Activated CD8-positive, alpha-beta memory T cell treated with anti-CD3 and anti-CD28 coated beads, Interleukin-2, amount 50 U/mL, for 48 hours (primary cell): ENCODE measurements around the gene FCF1.
A peak's percentile ranks its signal among the peaks of the same experiment; 100 is the strongest.

Experiments
- DNase-seq: peaks from one replicate; pipeline ENCODE4 v3.0.0-alpha.2; 2020

FCF1 gene, protein sequence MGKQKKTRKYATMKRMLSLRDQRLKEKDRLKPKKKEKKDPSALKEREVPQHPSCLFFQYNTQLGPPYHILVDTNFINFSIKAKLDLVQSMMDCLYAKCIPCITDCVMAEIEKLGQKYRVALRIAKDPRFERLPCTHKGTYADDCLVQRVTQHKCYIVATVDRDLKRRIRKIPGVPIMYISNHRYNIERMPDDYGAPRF

DNA sequence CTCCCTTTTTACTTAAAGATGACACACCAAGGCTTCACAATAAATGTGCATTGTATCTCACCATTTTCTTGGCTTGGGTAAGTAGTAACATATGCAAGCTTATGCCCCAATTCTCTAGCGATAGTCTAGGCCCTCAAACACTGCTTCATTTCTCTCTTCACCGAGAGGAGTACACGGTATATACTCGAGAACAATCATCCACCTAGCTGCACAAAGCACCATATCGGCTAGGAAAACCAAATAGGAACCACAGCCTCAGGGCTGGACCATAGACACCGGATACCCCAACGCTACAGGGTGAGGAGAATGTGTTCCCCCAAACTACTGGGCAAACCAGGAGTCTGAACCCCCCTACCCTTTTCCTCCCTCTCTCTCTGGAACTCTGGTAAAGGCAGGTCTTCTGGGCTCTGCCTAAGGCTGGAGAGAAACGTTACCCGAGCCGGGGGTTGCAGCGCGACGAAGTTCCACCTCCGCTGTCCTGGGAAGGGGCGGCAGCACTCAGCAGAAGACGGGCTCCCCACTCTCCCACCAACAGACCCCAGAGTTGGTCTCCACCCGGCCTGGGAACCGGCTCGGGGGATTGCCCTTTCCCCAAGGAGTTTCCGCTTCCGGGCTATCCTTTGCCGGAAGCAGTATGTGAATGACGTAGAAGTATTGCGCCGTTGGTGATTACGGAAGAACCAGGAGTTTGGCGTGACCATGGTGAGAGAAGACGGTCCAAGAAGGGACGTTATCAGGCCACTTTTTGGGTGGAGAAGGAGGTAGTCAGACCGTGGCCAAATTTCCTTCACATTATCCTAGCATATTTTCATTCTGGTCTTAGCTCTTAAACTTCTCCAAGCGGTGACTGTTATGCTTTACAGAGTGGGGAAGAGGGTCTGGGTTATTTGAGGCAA lies at the start of gene FCF1, which contains the start of gene AREL1:
Gene FCF1, plus strand, starts transcription at position 646 of the 896 bp plus-strand sequence. Its CDS starts 54 bp downstream, at position 700.
Gene AREL1, minus strand, starts transcription at position 582 of the 896 bp plus-strand sequence. CDS start 27,465 bp downstream, outside the sequence.
- DNase-seq, result peak; percentile 86

DNA sequence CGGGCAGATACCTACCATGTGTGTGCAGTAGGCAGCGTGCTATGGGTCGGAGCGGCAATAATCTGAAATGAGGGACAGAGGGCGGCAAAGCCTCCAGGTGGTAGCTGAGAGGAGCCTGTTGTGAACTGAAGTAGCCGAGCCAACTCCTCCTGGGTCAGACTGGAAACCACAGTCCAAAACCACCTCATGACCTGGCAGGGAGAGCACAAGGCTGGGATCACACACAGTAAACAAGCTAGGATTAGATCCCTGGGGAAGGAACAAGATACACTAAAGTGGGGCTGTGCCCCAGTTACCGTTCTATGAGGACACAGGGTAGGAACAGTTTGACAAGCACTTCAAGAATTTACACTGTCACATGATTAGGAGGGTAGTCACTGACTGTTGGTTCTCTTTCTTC lies 49.1 kb upstream of the FCF1 start:
- no peak for DNase-seq

DNA sequence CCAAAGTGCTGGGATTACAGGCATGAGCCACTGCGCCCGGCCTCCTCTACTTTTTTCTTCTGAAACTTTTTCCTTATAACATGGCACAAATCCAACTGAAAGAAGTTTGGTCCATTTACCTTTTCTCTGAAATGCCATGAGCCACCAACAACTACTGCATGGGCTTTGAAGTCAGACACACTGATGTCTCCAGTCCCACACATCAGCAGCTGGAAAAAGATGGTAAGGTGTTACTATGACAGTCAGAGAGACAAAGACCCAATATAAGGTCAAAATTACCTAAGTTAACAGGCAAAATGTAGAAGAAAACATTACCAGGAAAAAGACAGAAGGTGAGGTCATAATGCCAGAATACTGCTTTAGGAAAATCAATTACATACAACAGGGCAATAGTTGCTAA lies 48.2 kb upstream of the FCF1 start:
- no peak for DNase-seq

DNA sequence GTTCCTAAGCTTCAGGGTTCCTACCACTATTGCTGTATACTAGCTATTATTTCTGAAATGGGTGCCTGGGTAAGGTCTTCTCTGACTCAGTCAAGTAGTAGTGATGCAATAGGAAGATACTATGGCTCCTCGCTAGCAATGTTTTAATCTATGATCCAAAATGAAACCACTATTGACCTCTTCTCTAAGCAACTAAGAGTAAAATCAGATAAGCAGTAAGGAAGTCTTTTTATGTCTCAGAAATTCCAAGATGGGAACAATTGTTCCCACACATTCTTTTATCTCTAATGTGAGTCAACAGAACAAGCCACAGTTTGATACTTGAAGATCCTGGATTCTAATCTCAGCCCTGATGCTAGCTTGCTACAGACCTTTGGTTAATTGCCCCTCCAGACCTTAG lies 45.2 kb upstream of the FCF1 start:
- no peak for DNase-seq

DNA sequence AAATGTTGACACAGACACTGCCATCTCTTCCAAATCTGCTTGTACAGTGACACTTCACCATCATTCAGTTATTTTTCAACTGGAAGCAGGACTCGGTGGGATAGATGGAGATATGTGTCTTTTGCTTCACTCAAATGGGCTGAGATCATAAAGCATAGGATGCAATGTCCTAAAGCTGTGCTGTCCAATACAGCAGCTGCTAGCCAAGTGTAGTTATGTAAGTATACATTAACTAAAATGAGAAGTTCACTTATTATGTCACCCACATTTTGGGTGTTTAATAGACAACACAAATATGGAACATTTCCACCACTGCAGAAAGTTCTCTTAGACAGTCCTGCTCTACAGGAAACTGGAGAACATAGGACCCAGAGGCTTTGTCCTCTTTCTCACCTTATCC lies 43.7 kb upstream of the FCF1 start:
- no peak for DNase-seq

DNA sequence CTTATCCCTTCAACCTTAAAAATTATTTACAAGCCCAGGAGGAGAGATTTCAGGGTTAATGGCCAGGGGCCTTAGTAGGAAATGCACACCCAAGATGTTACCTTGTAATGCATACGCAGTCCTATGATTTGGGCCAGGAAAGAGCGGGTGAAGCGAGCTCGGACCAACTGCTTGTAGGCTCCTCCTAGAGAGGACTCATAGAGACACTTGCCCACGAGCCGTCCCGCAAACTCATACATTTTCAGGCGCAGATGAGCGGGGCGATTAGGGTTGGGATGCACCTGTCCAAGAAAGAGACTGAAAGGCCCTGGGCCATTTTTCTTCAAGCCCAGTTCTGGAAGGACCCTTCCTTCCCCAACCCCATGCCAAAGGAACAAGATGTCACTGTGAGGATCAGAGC lies 43.1 kb upstream of the FCF1 start:
- no peak for DNase-seq

DNA sequence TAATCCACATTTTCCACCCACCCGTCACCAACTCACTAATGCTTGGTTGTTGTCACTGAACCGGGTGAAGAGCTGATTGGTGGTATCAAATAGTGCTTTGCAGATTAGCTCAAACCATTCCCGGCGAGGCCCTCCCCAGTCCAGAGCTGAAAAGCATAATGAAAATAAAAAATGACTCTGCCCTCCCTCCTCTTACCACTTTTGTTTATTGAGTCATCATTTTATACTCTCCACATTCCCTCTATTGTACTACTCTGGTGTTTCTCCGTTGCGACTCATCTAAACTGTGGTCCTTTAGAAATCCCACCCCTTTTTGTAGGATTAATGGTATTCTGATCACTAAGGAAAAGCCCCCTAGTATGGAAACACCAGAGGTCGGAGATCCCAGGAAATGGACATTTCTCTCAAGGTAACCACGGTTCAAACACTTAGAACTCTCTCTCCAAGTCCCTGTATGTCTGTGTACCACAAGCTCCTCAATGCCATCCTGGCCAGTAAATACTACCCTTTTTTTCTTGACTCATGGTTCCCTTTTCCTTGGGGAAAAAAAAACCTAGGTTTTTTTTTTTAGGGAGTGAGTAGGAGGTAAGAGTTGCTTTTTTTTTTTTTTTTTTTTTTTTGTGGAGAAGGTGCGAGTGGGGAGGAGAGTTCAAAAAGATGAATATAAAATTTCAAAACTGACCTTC lies 42.1 kb upstream of the FCF1 start:
- no peak for DNase-seq

DNA sequence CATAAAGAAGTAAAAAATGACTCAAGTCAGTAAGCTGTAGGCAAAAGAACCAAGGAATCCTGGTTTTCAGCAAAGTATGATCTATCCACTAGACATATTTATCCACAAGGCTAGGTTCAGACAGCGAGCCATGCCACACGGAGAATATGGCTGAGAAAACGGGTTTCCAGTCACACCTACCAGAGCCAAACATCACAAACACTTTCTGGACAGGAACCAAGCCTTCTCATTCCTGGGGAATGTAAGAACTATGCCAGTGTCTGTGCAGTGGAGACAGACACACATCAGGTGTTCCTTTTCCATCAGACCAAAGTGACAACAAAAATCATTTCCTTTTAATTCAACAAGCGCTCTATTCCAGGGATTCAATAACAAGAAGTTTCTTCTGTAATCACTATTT lies 41.2 kb upstream of the FCF1 start:
- no peak for DNase-seq

DNA sequence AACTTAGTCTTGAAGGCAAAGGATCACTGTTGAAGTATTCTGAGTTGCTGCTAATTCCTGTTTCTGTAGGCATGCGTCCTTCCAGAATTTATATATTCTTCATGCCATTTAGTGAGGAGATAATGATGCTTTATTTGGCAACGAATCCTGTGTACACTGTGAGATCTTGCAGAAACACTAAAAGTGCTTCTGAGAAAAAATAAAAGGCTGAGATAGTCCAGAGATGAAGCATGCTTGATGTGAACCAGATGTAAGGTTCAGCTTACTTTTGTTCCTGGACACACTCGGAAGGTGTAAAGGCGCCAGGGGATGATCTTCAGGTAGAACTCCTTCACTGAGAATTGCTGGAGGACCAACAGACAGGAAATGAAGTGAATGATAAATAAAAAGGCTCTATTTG lies 39.2 kb upstream of the FCF1 start:
- no peak for DNase-seq

DNA sequence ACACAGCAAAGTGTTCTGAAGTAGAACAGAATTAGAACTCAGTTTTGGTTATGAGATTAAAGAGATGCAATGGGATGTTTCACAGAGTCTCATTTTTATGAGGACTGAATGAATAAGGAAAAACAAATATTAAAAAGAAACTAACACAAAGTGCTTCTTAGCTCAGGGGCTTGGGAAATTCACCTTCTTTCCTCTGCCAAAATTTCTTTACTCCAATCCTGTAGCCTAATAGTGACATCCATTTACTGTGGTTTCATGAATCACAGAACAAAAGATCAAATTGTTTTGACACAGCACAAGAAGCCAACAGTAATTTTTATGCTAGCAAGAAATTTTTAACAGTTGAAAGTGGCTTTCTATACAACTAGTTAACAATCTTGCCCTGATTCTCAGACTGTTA lies 37.7 kb upstream of the FCF1 start:
- no peak for DNase-seq

DNA sequence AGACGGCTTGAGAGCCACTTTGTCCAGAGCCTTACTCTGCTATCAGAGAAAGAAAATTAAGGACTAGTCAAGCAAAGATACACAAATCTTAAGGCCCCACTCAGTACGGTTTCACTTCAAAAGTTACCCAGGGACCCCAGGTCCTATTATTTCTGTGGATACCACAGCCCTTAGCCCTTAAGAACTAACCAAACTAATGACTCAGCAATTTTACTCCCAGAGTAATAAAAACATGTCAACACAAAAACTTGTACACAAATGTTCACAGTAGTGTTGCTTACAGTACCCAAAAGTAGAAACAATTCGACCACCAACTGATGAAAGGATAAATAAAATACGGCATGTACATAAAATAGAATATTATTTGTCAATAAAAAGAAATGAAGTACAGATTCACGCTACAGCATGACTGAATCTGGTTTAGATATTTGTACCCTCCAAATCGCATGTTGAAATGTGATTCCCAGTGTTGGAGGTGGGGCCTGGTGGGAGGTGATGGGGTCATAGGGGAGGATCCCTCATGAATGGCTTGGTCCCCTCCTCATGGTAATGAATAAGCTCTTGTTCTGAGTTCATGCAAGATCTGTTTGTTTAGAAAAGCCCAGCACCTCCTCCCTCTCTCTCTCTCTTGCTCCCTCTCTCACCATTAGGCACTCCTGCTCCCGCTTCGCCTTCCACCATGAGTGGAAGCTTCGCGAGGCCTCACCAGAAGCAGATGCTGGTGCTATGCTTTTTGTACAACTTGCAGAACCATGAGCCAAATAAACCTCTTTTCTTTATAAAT lies 30.6 kb upstream of the FCF1 start:
- DNase-seq, result no peak

DNA sequence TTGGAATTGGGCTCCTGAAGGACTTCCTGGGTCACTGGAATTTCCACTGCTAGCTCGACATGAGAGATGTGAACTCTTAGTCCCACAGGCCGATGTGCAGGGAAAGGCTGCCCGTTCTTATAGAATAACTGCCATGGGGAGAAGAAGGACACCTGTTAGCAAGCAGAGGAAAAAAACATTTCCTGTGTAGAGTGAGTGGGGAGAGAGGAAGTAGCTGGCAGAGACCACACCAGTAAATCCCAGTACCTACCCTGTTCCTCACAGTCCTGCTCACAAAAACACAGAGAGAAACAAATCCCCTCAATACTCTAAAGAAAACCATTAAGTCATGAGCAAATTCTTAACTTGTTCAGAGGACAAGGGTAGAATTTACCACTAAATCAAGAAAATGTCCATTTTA lies 29.5 kb upstream of the FCF1 start:
- no peak for DNase-seq

DNA sequence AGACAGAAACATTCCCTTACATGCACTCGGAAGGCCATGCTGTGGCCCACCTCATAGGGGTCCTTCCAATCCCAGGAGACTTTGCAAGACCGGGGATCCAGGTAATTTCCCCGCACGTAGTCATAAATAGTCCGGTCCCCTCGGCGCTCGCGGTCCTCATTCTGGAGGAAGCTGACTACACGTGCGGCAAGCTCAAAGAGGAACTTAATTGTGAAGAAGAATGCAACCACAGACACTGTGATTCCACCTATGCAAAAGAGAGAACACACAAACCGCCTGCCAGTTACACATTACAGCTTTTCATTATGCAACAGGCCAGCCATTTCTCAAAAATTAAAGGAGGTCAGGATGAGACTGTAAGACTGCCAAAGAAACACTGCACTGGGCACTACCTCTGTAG lies 28.5 kb upstream of the FCF1 start:
- DNase-seq, result no peak

DNA sequence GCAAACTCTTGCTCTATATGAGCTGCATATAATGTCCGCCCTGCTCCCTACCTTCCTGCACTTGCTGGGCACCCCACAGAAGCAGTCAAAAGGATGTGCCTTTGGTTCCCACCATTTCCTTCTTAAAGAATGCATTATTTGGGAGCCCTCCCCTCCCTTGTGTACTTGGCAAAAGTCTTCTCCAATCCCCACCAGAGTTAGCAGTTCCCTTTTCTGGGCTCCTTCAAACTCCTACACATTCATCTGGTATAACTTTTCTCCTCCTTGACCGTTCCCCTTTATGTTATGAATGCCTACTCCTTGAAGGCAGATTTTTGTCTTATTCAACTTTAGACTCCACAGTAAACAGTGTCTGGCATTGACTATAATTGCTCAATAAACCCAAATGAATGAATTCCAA lies 27.9 kb upstream of the FCF1 start:
- no peak for DNase-seq

DNA sequence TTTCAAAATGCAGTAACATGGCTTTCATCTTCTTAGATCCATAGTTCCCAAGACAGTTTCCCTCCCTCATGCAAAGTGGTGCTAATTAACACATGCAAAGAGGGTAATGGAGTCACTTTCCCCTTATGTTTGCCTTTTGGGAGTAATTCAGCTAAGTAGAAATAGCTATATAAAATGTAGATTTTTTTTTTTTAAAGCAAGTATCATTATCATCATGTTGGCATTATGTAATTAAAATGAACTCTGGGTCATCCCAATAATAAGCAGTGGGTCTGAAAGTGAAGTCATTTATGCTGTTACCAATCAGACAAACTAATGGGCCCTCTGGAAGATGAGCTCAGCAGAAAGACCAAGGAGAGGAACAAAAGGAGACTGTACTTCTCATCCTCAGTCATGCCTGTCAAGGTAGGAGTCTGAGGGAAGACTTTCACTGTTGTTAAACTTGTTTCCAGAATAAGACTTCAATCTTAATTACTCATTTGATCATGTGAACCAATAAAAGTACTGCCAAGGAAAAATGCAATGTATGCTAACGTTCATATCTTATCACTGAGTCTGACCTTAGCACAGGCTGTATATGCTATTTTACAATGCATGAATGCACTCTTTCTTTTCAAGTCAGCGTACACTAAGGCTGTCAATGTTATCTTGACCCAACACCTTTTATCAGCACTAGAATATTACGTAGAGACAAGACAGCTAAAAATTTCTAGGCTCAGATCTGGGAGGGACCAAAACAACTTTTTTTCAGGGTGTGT lies 26.8 kb upstream of the FCF1 start:
- DNase-seq, result no peak

DNA sequence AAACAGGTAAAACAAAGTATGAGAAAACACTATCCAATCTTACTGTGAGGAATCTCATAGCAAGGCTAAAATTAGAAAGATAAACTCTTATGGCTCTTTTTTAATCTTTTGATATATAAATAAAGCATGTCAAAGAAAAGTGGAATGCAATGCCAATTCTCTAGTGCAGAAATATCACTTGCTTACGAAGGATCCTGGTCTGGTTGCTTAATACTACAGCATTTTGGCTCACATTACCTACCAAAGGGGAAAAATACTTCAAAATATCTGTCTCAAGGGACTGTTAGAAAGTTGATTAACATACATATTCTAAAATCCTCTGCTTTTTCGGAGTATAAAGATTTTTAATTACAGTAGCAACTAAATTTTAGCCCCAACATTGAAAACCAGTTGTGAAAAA lies 21.5 kb upstream of the FCF1 start:
- no peak for DNase-seq

DNA sequence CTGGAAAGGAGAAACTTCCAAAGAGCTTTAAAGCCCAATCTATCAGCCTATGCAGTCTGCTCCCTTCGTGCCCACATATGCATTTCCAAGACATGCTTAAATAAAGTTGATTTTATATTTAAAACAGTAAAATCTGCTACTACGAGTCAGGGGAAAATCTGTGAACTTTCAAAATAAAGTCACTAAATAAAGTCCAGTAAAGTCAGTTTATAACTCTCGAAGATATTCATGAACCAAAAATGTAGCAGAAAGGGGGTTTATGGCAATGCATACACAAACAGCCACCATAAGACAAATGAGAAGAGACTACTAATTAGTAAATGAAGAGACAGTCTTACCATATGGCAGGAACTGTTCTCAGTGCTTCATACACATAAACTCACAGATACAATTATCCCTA lies 19.8 kb upstream of the FCF1 start:
- no peak for DNase-seq

DNA sequence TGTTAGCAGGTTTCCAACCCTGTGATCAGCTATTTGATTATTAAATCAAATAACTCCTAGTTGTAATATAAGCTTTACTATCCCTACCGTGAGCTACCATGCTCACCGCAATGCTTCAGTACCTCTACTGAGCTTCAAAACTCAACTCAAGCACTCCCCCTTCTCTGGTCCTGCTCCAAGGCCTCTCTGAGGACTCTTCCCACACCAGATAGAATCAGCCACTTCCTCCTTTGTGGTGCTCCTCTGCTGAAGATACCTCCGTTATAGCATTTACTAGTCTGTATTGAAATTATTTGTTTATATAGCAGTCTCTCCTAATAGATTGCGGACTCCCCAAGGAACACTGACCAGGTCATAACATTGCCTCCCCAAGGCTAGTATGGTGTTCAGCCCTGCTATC lies 17.5 kb upstream of the FCF1 start:
- DNase-seq, result no peak

DNA sequence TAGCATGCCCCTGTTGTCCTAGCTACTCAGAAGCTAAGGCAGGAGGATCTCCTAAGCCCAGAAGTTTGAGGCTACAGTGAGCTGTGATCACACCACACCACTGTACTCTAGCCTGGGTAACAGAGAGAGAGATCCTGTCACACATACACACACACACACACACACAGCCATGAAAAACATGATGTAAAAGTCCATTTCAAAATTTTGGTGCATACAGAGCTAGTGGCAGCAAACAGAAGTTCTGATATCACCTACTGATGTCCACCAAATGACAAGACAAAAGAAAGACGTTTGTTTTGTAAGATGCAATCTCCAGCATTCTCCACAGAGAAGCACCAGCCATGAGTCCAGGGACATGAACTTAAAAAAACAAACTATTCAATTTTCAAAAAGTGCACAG lies 15.9 kb upstream of the FCF1 start:
- no peak for DNase-seq

DNA sequence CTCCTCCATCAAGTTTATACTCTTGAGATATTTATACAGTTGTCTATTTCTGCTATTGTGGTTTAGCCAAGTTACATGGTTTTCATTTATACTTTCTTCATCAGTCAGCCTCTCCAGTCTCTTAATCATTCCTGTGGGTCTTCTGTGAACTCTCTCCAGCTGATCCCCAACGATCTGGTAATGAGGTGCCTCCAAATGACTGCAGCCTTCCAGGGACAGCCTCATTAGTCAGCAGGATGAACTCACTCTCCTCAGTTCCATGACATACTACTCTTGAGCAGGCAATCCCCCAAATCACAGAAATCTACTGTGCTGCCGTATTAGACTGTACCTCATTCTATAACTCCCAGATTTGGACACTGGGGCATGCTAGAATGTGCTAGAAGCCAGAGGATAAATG lies 15.4 kb upstream of the FCF1 start:
- no peak for DNase-seq

DNA sequence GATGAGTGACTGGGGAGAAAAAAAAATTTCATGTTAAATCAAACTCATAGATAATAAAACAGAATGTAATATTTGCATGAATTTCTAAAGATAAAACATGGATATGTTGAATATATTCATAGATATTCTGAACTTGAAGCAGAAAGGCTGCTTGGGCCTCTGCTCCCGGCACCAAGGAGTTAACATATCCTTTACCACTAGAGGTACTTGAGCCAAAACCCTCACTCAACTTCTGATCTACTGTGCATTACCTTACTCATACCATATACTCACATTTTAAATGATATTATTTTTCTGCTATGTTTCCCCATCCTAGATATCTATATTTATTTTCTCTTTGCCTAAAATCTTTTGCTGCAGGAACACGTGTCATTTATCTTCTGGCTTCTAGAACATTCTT lies 15.0 kb upstream of the FCF1 start:
- DNase-seq, result no peak

DNA sequence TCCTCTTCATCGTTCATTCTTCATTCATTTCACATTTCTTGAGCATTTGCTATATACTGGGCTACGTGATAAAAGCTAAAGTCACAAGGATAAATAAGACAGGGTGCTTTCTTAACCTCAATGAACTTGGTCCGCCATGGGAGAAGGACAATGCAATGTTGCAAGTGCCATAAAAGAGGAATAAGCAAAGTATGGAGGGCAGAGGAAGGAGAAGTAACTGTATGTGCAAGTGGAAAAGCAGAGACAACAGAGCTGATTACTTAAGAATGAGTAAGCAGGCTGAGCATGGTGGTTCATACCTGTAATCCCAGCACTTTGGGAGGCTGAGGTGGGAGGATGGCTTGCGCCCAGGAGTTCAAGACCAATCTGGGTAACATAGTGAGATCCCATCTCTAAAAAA lies 14.5 kb upstream of the FCF1 start:
- no peak for DNase-seq
